ENCODE results near the gene RDH5. TPM values are rescaled to one million over a fixed set of nuclear protein-coding genes. Genes with fewer than 3 reads are reported as not detected.

Gene RDH5
- total RNA-seq, 1 experiment from 2014 or later, result 5.1 TPM

GRCh38 chr12:55718624-55719275 is 1.4 kb upstream of the RDH5 start:
- Histone ChIP-seq H3K27ac (ENCODE audit: low read length) (no peak overlapping the region), H3K79me2 (ENCODE audit: low read length) (no peaks in the 10 kb centered on the region), H3K27me3 (ENCODE audit: low read length) (no peaks in the 10 kb centered on the region), H3K4me3 (ENCODE audit: low read length) (no peak overlapping the region), H3K9me3 (ENCODE audit: low read length) (no peaks in the 10 kb centered on the region), H3K36me3 (ENCODE audit: low read depth, low read length) (peaks cover under 1% of the 10 kb centered on the region; the same call in 1 of the 2 replicates), H2AFZ (ENCODE audit: low read length) (no peak overlapping the region), H4K20me1 (ENCODE audit: low read length) (no peaks in the 10 kb centered on the region), H3K4me2 (ENCODE audit: low read length) (peak overlapping the region; percentile 89), H3K4me1 (ENCODE audit: insufficient read depth, low read length) (peaks cover 65% of the 10 kb centered on the region), H3K9ac (ENCODE audit: low read length) (no peak overlapping the region), H3F3A (ENCODE audit: low read length, unreplicated experiment) (no peaks in the 10 kb centered on the region), H3K9me2 (replicated peaks; ENCODE audit: low read length) (no peaks in the 10 kb centered on the region)
- intact Hi-C loops (cut with micrococcal nuclease), result no loop called here
- ATAC-seq (no peak), DNase-seq (no peak)
- ChIA-PET POLR2A (ENCODE audit: unreplicated experiment) (interaction anchor here (0.8 kb wide), 1 partner anchor 37 kb away, joined by 3 read pairs; a partner anchor contains a TSS), CTCF (no interaction called here)
- no TSS peak for BruUV-seq (replicated peaks)
- TF ChIP-seq EZH2phosphoT487 (IDR thresholded peaks at IDR 0.05; ENCODE audit: borderline replicate concordance, low read length) (no peak), EZH2 (IDR thresholded peaks at IDR 0.05; ENCODE audit: low read length, unreplicated experiment) (no peak), CTCF (conservative IDR thresholded peaks at IDR 0.05; ENCODE audit: low read depth, low read length) (no peak)

- H3K9me3 ChIP-seq (ENCODE audit: low read length), result no peaks in the 10 kb centered on the region
- CTCF ChIA-PET, result interaction anchor here (0.6 to 2.9 kb wide), 3 partner anchors 18 to 991 kb away, joined by 3 to 50 read pairs (median 25); a partner anchor contains a TSS
- ATAC-seq, result no peak
- H4K20me1 ChIP-seq (ENCODE audit: low read length), result no peaks in the 10 kb centered on the region
- no peak overlapping the region for H3K27ac ChIP-seq (ENCODE audit: low read length)
- peak overlapping the region; percentile 58; the same call in 1 of the 2 replicates for H3K4me2 ChIP-seq (ENCODE audit: low read length)
- H3K36me3 ChIP-seq (ENCODE audit: low read depth, low read length), result peaks cover 7% of the 10 kb centered on the region
- H2AFZ ChIP-seq (ENCODE audit: low read length), result no peak overlapping the region
- intact Hi-C loops (cut with micrococcal nuclease), result no loop called here
- H3K79me2 ChIP-seq (ENCODE audit: low read length), result no peaks in the 10 kb centered on the region
- no peaks in the 10 kb centered on the region for H3K27me3 ChIP-seq (ENCODE audit: low read length)
- TF ChIP-seq CTCF (conservative IDR thresholded peaks at IDR 0.05; ENCODE audit: low read depth, low read length) (no peak), EZH2phosphoT487 (IDR thresholded peaks at IDR 0.05; ENCODE audit: borderline replicate concordance, low read length) (no peak), EZH2 (IDR thresholded peaks at IDR 0.05; ENCODE audit: low read length, unreplicated experiment) (no peak)
- H3K9me2 ChIP-seq (replicated peaks; ENCODE audit: low read length), result no peaks in the 10 kb centered on the region
- DNase-seq, result no peak
- H3F3A ChIP-seq (ENCODE audit: low read length, unreplicated experiment), result no peaks in the 10 kb centered on the region
- BruUV-seq (replicated peaks), result no TSS peak
- POLR2A ChIA-PET (ENCODE audit: unreplicated experiment), result interaction anchor here (0.6 to 0.8 kb wide), 2 partner anchors 10 to 38 kb away, joined by 3 read pairs; a partner anchor contains a TSS
- no peak overlapping the region for H3K9ac ChIP-seq (ENCODE audit: low read length)
- H3K4me1 ChIP-seq (ENCODE audit: insufficient read depth, low read length), result peaks cover 72% of the 10 kb centered on the region
- H3K4me3 ChIP-seq (ENCODE audit: low read length), result no peak overlapping the region
Observed at GRCh38 chr12:55719371-55719770, 822 bp upstream of the RDH5 start.

All from PC-3 (cell line).